GM19468 (cell line): Measurements from ENCODE around the gene EDN1.

Experiments used
- ATAC-seq: cut with Tn5 transposase; IDR thresholded peaks from one replicate; pipeline ENCODE4 v1.9.1; 2021; ENCODE audit warnings: mild to moderate bottlenecking, moderate library complexity, moderate number of reproducible peaks; ENCODE audit not compliant: unreplicated experiment; ENCODE audit errors: extremely low read depth

The EDN1 gene

DNA sequence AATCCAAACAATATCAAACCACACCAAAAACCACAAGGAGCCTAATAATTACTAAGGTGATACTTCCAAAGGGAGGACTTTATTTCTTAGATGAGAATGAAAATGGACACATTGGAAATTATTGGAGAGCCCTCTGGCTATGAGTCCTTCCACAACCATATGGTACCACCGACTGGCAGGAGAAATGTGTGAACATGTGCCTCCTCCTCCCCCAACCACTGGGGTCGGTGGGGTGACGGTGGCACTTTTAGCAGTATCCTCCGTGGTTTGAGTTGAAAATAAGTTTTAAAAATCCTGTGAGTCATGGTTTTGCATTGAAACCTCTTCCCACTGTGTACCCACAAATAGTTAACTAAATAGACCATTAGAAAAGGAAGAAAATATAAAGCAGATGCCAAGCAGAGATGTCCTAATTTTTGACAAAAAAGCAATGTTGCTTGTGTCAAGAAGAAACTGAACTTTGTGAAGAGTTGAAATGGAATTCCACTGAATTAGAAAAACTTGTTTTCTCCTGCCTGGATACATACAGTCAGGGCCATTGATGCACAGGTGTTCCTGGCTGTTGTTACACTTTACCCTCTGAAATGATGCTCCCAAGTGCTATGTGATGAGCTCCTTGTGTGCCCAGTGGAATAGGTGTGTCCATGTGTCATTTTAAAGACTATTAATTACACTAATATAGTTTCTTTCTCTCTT, 3.2 kb downstream of the EDN1 start:
- ATAC-seq = no peak

DNA sequence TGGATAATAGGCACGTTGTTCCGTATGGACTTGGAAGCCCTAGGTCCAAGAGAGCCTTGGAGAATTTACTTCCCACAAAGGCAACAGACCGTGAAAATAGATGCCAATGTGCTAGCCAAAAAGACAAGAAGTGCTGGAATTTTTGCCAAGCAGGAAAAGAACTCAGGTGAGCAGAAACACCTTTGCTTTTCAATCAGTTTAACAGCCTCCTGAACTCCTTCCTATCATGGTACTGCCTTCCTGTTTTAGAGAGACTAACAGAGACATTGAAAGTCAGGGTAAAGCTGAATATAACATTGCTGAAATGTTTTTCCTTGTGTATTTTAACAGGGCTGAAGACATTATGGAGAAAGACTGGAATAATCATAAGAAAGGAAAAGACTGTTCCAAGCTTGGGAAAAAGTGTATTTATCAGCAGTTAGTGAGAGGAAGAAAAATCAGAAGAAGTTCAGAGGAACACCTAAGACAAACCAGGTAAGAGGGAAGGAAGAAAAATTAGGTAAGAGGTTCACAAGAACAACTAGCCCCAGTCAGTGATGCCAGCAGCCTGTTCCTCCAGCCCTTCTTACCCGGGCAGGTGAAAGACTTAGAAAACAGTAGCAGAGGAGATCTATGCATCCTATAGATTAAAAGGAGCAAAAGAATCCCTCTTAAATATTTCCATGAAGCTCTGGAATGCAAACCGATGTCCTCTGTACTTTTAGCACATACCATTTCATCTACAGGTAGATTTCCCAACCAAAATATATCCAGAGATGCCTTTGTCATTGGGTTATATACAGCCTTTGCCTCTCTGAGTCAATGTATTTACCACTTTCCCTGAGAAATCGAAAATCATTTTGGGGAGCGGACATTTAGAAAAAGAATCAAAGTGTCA, 4.0 kb downstream of the EDN1 start:
- no peak for ATAC-seq

DNA sequence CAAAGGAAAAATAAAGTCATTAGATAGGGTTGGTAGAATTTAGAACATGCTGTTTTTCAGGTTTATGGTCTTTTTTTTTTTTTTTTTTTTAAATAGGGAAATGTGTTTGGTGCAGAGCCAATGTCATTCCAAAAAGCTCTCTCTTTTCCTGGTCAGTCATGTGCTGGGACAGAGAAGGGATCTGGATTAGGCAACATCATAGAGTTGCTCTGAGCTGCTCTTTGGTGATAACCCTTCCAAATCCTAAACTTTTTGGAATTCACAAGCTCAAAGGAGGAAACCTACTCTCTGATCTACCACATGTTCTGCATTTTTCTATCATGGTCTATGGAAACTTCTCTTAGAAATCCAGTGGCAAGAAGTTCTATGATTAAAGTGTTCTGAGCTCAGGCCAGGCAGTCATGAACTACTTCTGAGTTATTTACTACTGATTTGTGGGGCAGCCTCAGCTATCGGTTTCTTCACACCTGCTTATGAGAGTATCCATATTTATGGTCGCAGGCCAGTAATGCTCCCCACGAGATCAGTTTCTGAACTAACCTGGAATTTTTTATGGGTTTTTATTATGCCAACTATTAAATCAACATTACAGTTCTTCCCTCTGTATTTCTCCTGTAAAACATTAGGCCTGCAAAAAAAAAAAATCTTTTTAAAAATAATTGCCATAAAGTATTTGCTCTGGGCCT, 4.8 kb downstream of the EDN1 start:
- ATAC-seq = no peak

DNA sequence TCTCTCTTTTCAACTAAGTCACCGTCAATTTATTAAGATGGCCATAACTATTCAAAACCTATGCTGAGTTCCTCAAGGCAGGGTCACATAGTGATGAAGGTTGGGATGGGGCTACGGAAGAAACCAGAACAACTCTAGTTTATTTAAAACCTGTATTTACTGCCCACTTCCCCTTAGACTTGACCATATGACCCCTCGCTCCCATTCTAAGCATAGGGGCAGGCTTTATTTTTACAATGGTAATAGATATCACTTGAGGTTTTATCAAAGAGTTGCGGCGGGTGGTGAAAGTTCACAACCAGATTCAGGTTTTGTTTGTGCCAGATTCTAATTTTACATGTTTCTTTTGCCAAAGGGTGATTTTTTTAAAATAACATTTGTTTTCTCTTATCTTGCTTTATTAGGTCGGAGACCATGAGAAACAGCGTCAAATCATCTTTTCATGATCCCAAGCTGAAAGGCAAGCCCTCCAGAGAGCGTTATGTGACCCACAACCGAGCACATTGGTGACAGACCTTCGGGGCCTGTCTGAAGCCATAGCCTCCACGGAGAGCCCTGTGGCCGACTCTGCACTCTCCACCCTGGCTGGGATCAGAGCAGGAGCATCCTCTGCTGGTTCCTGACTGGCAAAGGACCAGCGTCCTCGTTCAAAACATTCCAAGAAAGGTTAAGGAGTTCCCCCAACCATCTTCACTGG, 5.5 kb downstream of the EDN1 start:
- no peak for ATAC-seq

DNA sequence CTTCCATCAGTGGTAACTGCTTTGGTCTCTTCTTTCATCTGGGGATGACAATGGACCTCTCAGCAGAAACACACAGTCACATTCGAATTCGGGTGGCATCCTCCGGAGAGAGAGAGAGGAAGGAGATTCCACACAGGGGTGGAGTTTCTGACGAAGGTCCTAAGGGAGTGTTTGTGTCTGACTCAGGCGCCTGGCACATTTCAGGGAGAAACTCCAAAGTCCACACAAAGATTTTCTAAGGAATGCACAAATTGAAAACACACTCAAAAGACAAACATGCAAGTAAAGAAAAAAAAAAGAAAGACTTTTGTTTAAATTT, 6.1 kb downstream of the EDN1 start:
- ATAC-seq = no peak

DNA sequence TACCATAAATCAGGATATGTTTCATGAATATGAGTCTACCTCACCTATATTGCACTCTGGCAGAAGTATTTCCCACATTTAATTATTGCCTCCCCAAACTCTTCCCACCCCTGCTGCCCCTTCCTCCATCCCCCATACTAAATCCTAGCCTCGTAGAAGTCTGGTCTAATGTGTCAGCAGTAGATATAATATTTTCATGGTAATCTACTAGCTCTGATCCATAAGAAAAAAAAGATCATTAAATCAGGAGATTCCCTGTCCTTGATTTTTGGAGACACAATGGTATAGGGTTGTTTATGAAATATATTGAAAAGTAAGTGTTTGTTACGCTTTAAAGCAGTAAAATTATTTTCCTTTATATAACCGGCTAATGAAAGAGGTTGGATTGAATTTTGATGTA, 6.4 kb downstream of the EDN1 start:
- ATAC-seq = no peak

DNA sequence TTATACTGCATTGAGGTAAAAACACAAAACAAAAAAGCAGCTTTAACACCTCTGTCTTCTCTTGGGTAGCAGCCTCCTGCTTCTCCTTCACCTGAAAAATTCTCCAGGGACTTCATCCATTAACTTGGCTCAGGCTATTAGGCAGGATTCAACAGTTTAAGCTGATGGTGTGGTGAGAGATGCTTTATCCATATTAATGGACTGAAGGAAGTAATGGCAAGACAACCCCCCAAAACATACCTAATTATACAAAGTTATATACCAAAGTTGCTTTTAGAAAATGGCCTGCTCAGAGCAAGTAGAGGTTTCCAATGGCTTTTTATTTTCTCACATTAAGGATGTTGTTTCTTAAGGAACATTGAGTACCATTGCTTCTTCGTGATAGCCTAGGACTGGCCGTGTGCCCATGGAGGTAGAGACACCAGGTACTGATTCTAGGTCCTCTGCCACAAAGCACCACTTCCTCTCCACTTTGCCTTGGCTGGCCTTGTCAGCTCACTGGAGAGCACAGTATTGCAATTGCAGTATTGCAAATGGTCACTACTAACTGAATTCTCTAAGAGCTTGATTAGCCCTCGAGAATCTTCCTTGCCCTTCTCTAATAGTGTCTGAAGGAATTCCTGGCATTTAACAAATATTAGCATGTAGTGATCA, 7.3 kb downstream of the EDN1 start:
- no peak for ATAC-seq

DNA sequence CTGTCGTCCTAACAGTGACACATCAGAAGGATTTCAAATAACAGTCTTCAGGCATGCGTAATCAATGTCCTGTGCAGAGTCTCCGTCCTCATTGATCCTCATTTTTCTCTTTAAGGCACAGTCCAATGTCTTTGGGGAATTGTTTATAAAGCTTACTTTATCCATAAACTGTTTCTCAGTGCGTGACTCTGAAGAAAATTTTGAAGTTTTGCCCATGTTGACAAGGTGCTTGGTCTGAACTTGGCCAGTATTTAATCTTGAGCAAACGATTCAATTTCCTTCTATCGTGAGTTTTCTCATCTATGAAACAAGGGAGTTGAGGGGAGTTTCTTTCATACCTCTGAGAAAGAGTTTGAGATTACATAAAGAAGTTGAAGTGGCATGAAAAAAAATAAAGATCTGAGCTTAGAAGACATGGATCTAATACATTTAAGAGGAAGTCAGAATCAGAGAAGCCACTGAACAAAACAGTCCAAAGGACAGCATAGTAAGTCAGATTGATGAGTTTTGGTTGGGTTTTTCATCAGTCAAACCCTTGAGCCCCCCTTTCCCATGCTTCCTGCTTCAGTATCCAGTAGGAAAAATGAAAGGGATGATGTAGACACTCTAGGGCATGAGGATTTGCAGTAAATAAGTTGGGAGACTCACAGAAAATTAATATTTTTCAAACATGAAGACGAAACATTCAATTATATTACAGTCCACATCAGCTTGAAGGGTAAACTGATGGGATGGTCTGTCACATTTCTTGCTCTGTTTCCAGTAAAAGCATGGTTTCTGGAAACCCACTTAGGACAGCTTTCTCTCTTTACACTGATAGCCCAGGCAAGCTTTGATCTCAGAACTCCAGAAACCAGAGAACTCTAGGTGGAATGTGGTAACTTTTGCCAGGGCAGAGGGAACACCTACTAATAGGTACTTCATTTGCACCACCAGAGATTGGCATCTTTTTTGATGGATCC, 8.1 kb downstream of the EDN1 start:
- no peak for ATAC-seq

DNA sequence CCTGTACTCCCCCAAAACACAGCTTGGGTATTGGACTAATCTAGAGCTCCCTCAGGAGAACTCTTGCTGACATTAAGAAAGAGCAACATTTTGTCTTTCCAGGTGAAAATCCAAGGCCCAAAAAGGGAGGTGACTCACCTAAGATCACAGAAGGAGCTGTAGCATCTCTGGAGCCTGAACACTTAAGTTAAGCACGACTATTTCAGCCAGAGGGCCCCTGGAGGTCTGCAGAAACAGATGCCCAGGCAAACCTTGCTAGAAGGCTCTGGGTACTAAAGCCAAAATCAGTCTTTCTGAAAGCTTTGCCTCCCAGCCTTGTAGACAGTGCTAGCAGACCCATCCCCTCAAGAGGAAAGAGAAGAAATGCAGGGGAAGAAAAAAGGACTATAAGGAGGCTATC, 8.8 kb downstream of the EDN1 start:
- ATAC-seq = no peak

DNA sequence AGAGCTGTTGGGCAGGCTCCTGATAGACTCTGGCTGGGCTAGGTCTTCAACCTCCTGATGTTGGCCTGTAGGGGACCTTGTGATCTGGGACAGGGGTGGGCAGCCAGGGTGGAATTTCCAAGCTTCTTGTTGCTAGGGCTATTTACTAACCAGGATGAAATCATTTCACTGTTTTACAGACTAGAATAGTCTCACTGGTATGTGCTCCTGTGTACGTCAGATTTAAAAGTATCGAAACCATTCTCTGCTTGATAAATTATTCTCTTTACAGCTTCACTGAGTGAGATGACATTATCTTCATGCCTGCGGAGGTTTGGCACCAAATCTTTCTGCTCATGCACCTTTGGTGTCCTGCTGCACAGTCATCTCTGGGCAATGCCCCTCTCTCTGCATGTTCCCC, 10.9 kb downstream of the EDN1 start:
- no peak for ATAC-seq

DNA sequence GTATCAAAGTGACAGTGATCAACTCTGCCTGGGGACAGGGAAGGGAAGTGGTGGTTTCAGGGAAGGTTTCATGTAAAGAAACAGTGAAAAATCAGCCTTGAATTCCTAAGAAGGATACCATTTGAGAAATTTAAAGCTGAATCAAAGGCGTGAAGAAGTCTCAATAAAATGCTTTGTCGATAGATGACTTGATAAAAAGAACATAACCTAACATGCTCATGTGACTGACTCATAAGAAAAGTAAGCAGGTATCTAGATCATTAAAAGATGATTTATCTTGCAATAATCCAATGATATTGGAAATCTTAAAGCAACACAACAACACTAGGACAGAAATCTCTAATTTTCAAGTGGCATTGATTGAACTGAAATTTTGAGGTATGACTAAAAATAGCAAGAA, 14.3 kb downstream of the EDN1 start:
- ATAC-seq = no peak

DNA sequence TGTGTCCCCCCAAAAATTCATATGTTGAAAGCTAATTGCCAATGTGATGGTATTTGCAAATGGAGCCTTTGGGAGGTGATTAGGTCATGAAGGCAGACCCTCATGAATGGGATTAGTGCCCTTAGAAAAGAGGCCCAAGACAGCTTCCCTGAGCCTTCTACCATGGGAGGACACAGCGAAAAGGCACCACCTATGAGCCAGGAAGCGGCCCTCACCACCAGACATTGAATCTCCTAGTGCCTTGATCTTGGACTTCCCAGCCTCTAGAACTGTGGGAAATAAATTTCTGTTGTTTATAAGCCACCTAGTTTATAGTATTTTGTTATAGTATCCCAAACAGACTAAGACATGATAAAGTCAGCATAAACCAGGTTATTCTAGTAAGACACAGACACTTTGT, 18.9 kb downstream of the EDN1 start:
- ATAC-seq = no peak

DNA sequence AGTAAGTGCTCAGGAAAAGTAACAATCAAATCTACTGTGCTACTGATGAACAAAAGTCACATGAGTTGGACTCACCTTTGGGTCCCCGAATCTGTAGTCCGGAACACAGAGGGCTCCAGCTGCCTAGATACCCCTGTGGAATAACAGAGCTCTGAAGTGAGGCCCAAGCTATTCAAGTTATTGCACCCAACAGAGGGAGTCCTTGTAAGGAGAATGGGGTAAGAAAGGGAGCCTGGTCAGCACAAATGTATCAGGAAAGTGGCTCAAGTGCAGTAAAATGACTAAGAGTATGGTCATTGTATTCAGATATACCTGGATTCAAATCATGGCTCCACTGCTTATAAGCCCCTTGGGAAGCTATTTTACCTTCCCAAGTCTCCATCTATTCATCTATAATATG, 20.9 kb downstream of the EDN1 start:
- no peak for ATAC-seq

DNA sequence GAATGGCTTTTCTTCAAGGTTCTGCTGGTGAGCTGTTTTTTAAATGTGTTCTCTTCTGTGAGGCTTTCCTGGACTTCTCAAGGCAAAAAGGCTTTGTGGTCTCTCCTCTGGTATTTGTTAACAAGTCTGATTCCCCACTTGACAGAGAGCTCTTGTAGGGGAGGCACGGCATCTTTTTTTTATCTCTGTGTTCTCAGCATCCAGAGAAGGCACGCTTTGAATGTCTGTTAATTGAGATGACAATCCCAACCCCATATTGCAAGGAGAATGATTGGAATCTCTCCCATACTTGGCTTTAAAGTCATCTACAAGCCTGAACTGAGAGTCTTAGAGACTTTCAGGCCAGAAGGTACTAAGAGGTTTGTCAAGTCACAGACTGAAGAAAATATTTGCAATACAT, 22.6 kb downstream of the EDN1 start:
- no peak for ATAC-seq

DNA sequence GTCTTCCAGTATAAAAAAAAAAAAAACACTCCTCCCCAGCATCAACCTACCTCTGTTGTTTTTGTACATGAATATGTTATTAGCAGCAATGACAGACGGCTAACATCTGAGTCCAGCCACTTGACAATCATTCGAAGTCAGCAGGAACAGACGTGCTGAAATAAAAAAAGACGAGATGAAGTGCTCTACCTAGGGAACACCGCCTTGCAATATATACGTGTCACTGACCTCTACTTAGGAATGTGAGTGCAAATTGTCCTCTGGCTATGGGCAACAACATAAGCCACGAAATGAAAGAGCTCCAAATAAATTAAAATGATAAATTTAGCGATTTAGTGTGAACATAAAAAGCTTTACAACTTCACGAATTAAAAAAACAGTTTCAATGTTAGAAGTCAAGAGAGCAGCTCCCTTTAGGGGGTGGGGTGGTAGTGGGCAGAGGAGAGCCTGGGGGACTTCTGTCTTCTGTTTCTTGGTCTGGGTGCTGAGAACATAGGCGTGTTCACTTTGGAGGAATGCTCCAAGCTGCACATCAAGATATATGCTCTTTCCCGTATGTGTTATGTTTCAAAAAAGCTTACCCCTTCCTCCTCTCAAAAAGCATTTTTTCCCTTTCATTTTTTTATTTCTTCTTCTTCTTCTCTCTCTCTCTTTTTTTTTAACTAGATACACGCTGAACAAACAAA, 23.3 kb downstream of the EDN1 start:
- ATAC-seq = no peak

DNA sequence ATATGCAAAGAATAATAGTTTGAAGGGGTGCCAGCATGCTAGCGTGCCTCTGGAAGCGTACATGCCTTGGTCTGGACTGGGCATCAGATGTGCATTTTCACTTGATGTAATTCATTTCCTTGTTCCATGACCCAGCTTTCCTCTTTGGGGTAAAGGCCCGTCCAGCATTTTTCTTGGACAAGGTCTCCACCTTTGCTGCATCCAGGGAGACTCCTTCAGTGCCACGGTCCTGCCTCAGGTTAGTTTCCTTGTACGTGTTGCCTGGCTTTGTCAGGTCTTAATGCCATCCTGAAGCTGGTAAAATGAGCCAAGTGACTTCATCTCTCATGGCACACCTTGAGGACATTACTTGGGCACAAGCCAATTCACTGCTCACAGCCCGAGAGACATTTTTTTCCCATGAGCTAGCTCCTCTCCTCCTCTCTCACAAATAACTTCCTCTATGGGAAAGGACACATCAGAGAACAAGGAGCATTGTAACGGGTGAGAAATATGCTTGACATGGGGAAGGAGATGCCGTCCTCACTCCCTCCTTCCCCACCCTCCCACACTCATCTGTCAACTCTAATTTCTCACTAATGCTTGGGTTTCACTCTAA, 23.9 kb downstream of the EDN1 start:
- ATAC-seq = no peak

DNA sequence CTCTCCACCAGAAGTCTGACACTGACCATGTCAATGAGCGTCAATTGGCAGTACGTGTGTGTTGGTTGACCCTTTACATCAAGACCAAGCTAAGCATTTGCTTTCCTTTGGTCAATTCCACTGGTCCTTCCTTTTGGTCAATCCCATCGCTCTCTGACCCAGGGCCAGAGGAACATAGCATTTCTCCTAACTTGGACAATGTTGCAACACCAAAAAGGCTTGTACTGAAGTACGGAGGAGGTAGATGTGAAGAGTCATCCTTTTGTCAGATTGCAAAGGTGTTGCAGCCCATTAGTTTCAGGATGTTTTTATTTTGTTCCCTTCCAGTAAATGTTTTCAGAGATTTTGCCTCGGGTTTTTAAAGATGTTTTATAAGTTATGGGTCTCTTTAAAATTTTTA, 24.6 kb downstream of the EDN1 start:
- ATAC-seq = no peak
